PC-9 (cell line): ENCODE results near the gene HELZ2. TPM values are rescaled to one million over a fixed set of nuclear protein-coding genes. Genes with fewer than 3 reads are reported as not detected.

Experiments
- BruUV-seq: library from RNA; stranded (reverse); fragments of 400-500 nt; replicated peaks from 2 replicates; lab custom pipeline; 2021; lab: Mats Ljungman, UMichigan
- CTCF ChIA-PET: fragments of 300-600 bp; sonication (Branson Sonifier 250); formaldehyde crosslinking; loops from one replicate; lab custom pipeline; 2022; ENCODE audit warnings: antibody characterized with exemption; lab: Charles Lee
- POLR2A ChIA-PET: fragments of 300-600 bp; sonication (Branson Sonifier 250); formaldehyde crosslinking; loops from one replicate; lab custom pipeline; 2022; ENCODE audit warnings: antibody characterized with exemption; ENCODE audit not compliant: unreplicated experiment; lab: Charles Lee
- DNase-seq, 2 experiments: peaks; one replicate each; pipeline versions ENCODE4 v3.0.0 to v3.0.0-alpha.2; 2015 to 2022; ENCODE audit warnings: mixed read lengths in 1 of 2
- H2AFZ ChIP-seq: fragments of 200-600 bp; sonication (generic); 2 replicates; pipeline ENCODE4 v1.8.1; 2017; ENCODE audit warnings: antibody characterized with exemption
- H3F3A ChIP-seq: fragments of 200-600 bp; sonication (generic); 2 replicates; pipeline ENCODE4 v1.8.1; 2017; ENCODE audit warnings: antibody characterized with exemption, mild to moderate bottlenecking, low read depth; ENCODE audit not compliant: insufficient read depth
- H3K27ac ChIP-seq: fragments of 200-600 bp; sonication (generic); 2 replicates; pipeline ENCODE4 v1.6.1; 2016; ENCODE audit warnings: mixed run types
- H3K27me3 ChIP-seq: fragments of 200-600 bp; sonication (generic); 2 replicates; pipeline ENCODE4 v1.6.1; 2016; ENCODE audit warnings: low read depth, mixed run types; ENCODE audit not compliant: insufficient read depth
- H3K36me3 ChIP-seq: fragments of 200-600 bp; sonication (generic); 2 replicates; pipeline ENCODE4 v1.6.1; 2016; ENCODE audit warnings: low read depth, mixed run types
- H3K4me1 ChIP-seq: fragments of 200-600 bp; sonication (generic); replicated peaks from 2 replicates; pipeline ENCODE4 v1.6.1; 2016; ENCODE audit warnings: mixed run types; ENCODE audit not compliant: insufficient read depth
- H3K4me2 ChIP-seq: fragments of 200-600 bp; sonication (generic); 2 replicates; pipeline ENCODE4 v1.6.1; 2017; ENCODE audit warnings: mixed run types
- H3K4me3 ChIP-seq: fragments of 200-600 bp; sonication (generic); 2 replicates; pipeline ENCODE4 v1.6.1; 2016; ENCODE audit warnings: mixed run types
- H3K79me2 ChIP-seq: fragments of 200-600 bp; sonication (generic); 2 replicates; pipeline ENCODE4 v1.6.1; 2017; ENCODE audit warnings: low read depth, mixed run types
- H3K9me2 ChIP-seq: fragments of 200-600 bp; sonication (generic); 2 replicates; pipeline ENCODE4 v1.8.1; 2017; ENCODE audit warnings: mild to moderate bottlenecking; ENCODE audit not compliant: insufficient read depth
- H3K9me3 ChIP-seq: fragments of 200-600 bp; sonication (generic); 2 replicates; pipeline ENCODE4 v1.8.1; 2016; ENCODE audit warnings: low read depth; ENCODE audit not compliant: insufficient read depth
- H4K20me1 ChIP-seq: fragments of 200-600 bp; sonication (generic); 2 replicates; pipeline ENCODE4 v1.8.1; 2017; ENCODE audit not compliant: insufficient read depth
- CTCF ChIP-seq: fragments of 200-600 bp; sonication (generic); conservative IDR thresholded peaks from 2 replicates; pipeline ENCODE4 v1.6.1; 2017; ENCODE audit warnings: mixed run types, antibody characterized with exemption, mild to moderate bottlenecking, moderate library complexity
- EZH2 ChIP-seq: fragments of 200-600 bp; sonication (generic); IDR thresholded peaks from 2 replicates; pipeline ENCODE4 v1.8.0; 2017; ENCODE audit warnings: antibody characterized with exemption, low read depth
- intact Hi-C: fragments of 100-400 bp; cut with micrococcal nuclease; formaldehyde crosslinking; loops from one replicate; pipeline ENCODE4 v1.10.0; 2022; ENCODE audit not compliant: unreplicated experiment
- total RNA-seq: library from RNA; stranded (reverse); gene quantifications from 2 replicates; pipeline ENCODE4 v1.2.3, GENCODE V29; 2021

HELZ2 gene
- total RNA-seq, 1 experiment from 2014 or later: 33.7 TPM

DNA sequence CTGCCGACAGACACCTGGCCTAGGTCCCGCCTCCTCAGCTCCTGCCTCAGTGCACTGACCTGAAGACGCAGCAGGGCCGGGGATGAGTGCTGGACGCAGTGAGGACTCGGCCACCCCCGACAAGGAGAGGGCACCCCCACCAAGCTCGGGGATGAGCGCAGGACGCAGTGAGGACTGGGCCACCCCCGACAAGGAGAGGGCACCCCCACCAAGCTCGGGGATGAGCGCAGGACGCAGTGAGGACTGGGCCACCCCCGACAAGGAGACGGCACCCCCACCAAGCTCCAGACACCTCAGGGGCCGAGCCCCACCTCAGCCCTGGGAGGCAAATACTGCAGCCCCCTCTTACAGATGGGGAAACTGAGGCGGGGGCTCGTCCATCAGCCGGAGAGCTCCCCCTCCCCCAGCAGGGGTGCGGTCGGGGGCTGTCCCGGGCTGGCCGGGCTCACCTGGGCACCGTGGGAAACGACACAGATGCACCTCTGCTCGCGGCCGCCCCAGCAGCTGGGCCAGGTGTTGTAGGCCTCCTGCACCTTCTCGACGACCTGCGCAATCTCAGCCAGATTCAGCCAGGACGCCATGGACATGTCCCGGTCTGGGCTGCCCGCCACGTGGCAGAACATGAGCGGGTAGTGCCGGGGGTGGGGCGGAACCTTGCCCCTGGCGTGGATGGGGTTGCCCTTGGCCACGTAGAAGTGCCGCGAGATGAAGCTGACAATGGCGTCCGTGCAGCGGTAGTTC, 7.5 kb downstream of the HELZ2 start:
- no peaks in the 10 kb centered on the region for H3K79me2 ChIP-seq
- no peak for TF ChIP-seq CTCF
- CTCF ChIA-PET: interaction anchor here (0.7 kb wide), 2 partner anchors 297 to 537 kb away, joined by 4 to 6 read pairs; no protein-coding TSS in a partner anchor
- no peaks in the 10 kb centered on the region for H3K9me2 ChIP-seq
- peaks cover 3% of the 10 kb centered on the region; the same call in 1 of the 2 replicates for H3F3A ChIP-seq
- intact Hi-C loops: no loop called here
- POLR2A ChIA-PET: no interaction called here
- no peak overlapping the region for H2AFZ ChIP-seq
- H3K4me3 ChIP-seq: no peak overlapping the region
- no peak overlapping the region for H3K27ac ChIP-seq
- H3K36me3 ChIP-seq: no peaks in the 10 kb centered on the region
- H3K4me2 ChIP-seq: no peak overlapping the region
- no peaks in the 10 kb centered on the region for H3K9me3 ChIP-seq
- no TSS peak for BruUV-seq
- H3K27me3 ChIP-seq: no peaks in the 10 kb centered on the region
- no peaks in the 10 kb centered on the region for H3K4me1 ChIP-seq
- DNase-seq: no peak
- no peaks in the 10 kb centered on the region for H4K20me1 ChIP-seq

DNA sequence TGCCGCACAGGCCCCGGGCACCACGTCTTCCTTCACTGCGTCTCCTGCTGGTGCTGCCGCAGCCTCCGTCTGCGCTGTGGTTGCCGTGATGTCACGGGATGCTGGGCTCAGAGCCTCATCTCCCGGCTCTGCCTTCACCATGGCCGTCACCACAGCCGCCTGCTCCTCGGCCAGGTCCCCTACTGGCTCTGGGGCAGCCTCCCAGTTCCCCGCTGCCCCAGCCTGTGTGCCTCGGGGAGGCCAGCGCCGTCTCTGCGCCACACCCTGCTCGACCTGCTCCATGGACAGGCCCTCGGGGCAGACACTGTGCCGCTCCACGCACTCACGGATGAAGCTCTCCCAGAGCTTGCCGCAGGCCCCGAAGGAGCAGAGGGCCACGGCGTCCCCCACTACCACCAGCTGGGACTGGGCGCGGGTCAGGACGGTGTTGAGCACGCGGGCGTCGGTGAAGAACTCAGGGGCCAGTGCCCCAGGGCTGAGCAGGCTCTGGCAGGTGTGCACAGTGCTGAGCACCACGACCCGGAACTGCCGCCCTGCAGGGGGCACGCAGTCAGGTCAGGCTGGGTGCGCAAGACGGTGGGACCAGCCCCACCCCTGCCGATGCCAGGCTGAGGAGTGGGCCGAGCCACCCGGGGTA, 8.2 kb downstream of the HELZ2 start:
- no peak overlapping the region for H3K27ac ChIP-seq
- BruUV-seq: no TSS peak
- H3K36me3 ChIP-seq: no peaks in the 10 kb centered on the region
- no peak for TF ChIP-seq EZH2
- TF ChIP-seq CTCF: no peak
- no peaks in the 10 kb centered on the region for H4K20me1 ChIP-seq
- H3K4me1 ChIP-seq: no peaks in the 10 kb centered on the region
- no peak for DNase-seq
- no peaks in the 10 kb centered on the region for H3K9me3 ChIP-seq
- no peaks in the 10 kb centered on the region for H3K27me3 ChIP-seq
- ChIA-PET CTCF (no interaction called here), POLR2A (no interaction called here)
- no peak overlapping the region for H2AFZ ChIP-seq
- no peak overlapping the region for H3K4me2 ChIP-seq
- peaks cover 3% of the 10 kb centered on the region; the same call in 1 of the 2 replicates for H3F3A ChIP-seq
- H3K4me3 ChIP-seq: no peak overlapping the region
- H3K9me2 ChIP-seq: no peaks in the 10 kb centered on the region
- H3K79me2 ChIP-seq: no peaks in the 10 kb centered on the region
- intact Hi-C loops: no loop called here

- ChIA-PET CTCF (no interaction called here), POLR2A (no interaction called here)
- peaks cover 3% of the 10 kb centered on the region; the same call in 1 of the 2 replicates for H3F3A ChIP-seq
- H3K27me3 ChIP-seq: no peaks in the 10 kb centered on the region
- no peak overlapping the region for H3K4me3 ChIP-seq
- DNase-seq: no peak
- TF ChIP-seq CTCF: no peak
- TF ChIP-seq EZH2: no peak
- no peaks in the 10 kb centered on the region for H3K79me2 ChIP-seq
- no peaks in the 10 kb centered on the region for H3K4me1 ChIP-seq
- H3K27ac ChIP-seq: no peak overlapping the region
- H3K4me2 ChIP-seq: no peak overlapping the region
- H3K36me3 ChIP-seq: no peaks in the 10 kb centered on the region
- intact Hi-C loops: no loop called here
- no peaks in the 10 kb centered on the region for H4K20me1 ChIP-seq
- H2AFZ ChIP-seq: no peak overlapping the region
- BruUV-seq: no TSS peak
- H3K9me3 ChIP-seq: no peaks in the 10 kb centered on the region
- H3K9me2 ChIP-seq: no peaks in the 10 kb centered on the region
These were observed 8.9 kb downstream of the HELZ2 start for GRCh38 chr20:63565021-63565698.
